GM12801 (cell line): ENCODE data around the gene RFX3.

ENCODE experiments used
- CTCF ChIP-seq: IDR thresholded peaks from one replicate; pipeline ENCODE4 v1.5.1; 2011; ENCODE audit warnings: control low read depth; ENCODE audit not compliant: insufficient read length; ENCODE audit errors: extremely low read depth

RFX3 gene

GRCh38 chr9:3205421-3206095 is 320.2 kb downstream of the RFX3 start:
- no peak for TF ChIP-seq CTCF

GRCh38 chr9:3200331-3200774 is 325.4 kb downstream of the RFX3 start:
- TF ChIP-seq CTCF = no peak

- TF ChIP-seq CTCF = no peak
Measured at GRCh38 chr9:3193791-3194190, 332.0 kb downstream of the RFX3 start.

- no peak for TF ChIP-seq CTCF
Measured at GRCh38 chr9:3191715-3192114, 334.1 kb downstream of the RFX3 start.

- TF ChIP-seq CTCF = no peak
Measured at GRCh38 chr9:3189113-3189861, 336.5 kb downstream of the RFX3 start.

GRCh38 chr9:3186751-3187150 is 339.1 kb downstream of the RFX3 start:
- no peak for TF ChIP-seq CTCF

- TF ChIP-seq CTCF = no peak
Measured at GRCh38 chr9:3181049-3181953, 344.5 kb downstream of the RFX3 start.
